Glutamatergic neuron (in vitro differentiated cells): Measurements from ENCODE around the gene POLG2. TPM values are rescaled to one million over a fixed set of nuclear protein-coding genes. Genes with fewer than 3 reads are reported as not detected.

ENCODE experiments used
- DNase-seq: peaks from one replicate; pipeline ENCODE4 v3.0.0; 2022
- H3K27ac Mint-ChIP-seq: one replicate; pipeline ENCODE4 v1.8.0; 2020; ENCODE audit warnings: mild to moderate bottlenecking, mixed read lengths, inconsistent platforms; ENCODE audit not compliant: unreplicated experiment
- H3K27me3 Mint-ChIP-seq: one replicate; pipeline ENCODE4 v1.8.0; 2020; ENCODE audit warnings: mild to moderate bottlenecking, moderate library complexity, mixed read lengths, inconsistent platforms; ENCODE audit not compliant: unreplicated experiment
- H3K36me3 Mint-ChIP-seq: one replicate; pipeline ENCODE4 v1.8.0; 2020; ENCODE audit warnings: mild to moderate bottlenecking, mixed read lengths, inconsistent platforms; ENCODE audit not compliant: unreplicated experiment
- H3K4me1 Mint-ChIP-seq: one replicate; pipeline ENCODE4 v1.8.0; 2020; ENCODE audit warnings: mild to moderate bottlenecking, low read depth, mixed read lengths, inconsistent platforms; ENCODE audit not compliant: unreplicated experiment
- H3K4me3 Mint-ChIP-seq: one replicate; pipeline ENCODE4 v1.8.0; 2020; ENCODE audit warnings: mild to moderate bottlenecking, mixed read lengths, inconsistent platforms; ENCODE audit not compliant: unreplicated experiment
- H3K9me3 Mint-ChIP-seq: one replicate; pipeline ENCODE4 v1.8.0; 2020; ENCODE audit warnings: mild to moderate bottlenecking, moderate library complexity, mixed read lengths, inconsistent platforms; ENCODE audit not compliant: unreplicated experiment
- CTCF ChIP-seq: fragments of 200-600 bp; sonication (generic); IDR thresholded peaks from one replicate; pipeline ENCODE4 v1.5.0; 2021; ENCODE audit not compliant: partially characterized antibody, unreplicated experiment
- total RNA-seq: library from RNA; stranded (reverse); fragmentation: NEBNext Ultra II Directional; extraction: Animal tissue kit (Norgen Biotek cat#: 25700); gene quantifications from one replicate; pipeline ENCODE4 v1.2.1, GENCODE V29; 2021; ENCODE audit not compliant: unreplicated experiment

POLG2 gene
- total RNA-seq, 1 donor from 2014 or later: 25.7 TPM

- H3K9me3 Mint-ChIP-seq: no peaks in the 10 kb centered on the region
- DNase-seq: no peak
- TF ChIP-seq CTCF: no peak
- H3K4me1 Mint-ChIP-seq: no peaks in the 10 kb centered on the region
- no peak overlapping the region for H3K27ac Mint-ChIP-seq
- no peaks in the 10 kb centered on the region for H3K27me3 Mint-ChIP-seq
- no peak overlapping the region for H3K4me3 Mint-ChIP-seq
- H3K36me3 Mint-ChIP-seq: no peaks in the 10 kb centered on the region
Measured at GRCh38 chr17:64531955-64532371, 35.1 kb upstream of the POLG2 start.

- no peak overlapping the region for H3K27ac Mint-ChIP-seq
- H3K4me3 Mint-ChIP-seq: no peak overlapping the region
- no peaks in the 10 kb centered on the region for H3K9me3 Mint-ChIP-seq
- DNase-seq: no peak
- TF ChIP-seq CTCF: no peak
- no peaks in the 10 kb centered on the region for H3K4me1 Mint-ChIP-seq
- no peaks in the 10 kb centered on the region for H3K36me3 Mint-ChIP-seq
- H3K27me3 Mint-ChIP-seq: no peaks in the 10 kb centered on the region
Measured at GRCh38 chr17:64529221-64529620, 32.4 kb upstream of the POLG2 start.

GRCh38 chr17:64527914-64528313 is 31.1 kb upstream of the POLG2 start:
- H3K36me3 Mint-ChIP-seq: no peaks in the 10 kb centered on the region
- TF ChIP-seq CTCF: no peak
- DNase-seq: no peak
- no peaks in the 10 kb centered on the region for H3K27me3 Mint-ChIP-seq
- no peaks in the 10 kb centered on the region for H3K9me3 Mint-ChIP-seq
- no peak overlapping the region for H3K4me3 Mint-ChIP-seq
- no peaks in the 10 kb centered on the region for H3K4me1 Mint-ChIP-seq
- no peak overlapping the region for H3K27ac Mint-ChIP-seq

GRCh38 chr17:64520359-64520758 is 23.5 kb upstream of the POLG2 start:
- Mint-ChIP-seq H3K4me3 (no peak overlapping the region), H3K36me3 (no peaks in the 10 kb centered on the region), H3K9me3 (peaks cover 2% of the 10 kb centered on the region), H3K27me3 (no peaks in the 10 kb centered on the region), H3K27ac (no peak overlapping the region), H3K4me1 (peaks cover under 1% of the 10 kb centered on the region)
- TF ChIP-seq CTCF: no peak
- no peak for DNase-seq

GRCh38 chr17:64519601-64520000 is 22.7 kb upstream of the POLG2 start:
- Mint-ChIP-seq H3K27me3 (no peaks in the 10 kb centered on the region), H3K4me1 (peaks cover 2% of the 10 kb centered on the region), H3K4me3 (no peak overlapping the region), H3K9me3 (peaks cover 2% of the 10 kb centered on the region), H3K36me3 (no peaks in the 10 kb centered on the region), H3K27ac (no peak overlapping the region)
- TF ChIP-seq CTCF: no peak
- no peak for DNase-seq
